ENCODE results near the gene ATG4B.
A peak's percentile ranks its signal among the peaks of the same experiment; 100 is the strongest.
"Not testable (repeated sequence)": the region's sequence is repeated elsewhere in the genome, so short reads cannot be mapped to it uniquely, and the experiment has no call there.

The ATG4B gene

DNA sequence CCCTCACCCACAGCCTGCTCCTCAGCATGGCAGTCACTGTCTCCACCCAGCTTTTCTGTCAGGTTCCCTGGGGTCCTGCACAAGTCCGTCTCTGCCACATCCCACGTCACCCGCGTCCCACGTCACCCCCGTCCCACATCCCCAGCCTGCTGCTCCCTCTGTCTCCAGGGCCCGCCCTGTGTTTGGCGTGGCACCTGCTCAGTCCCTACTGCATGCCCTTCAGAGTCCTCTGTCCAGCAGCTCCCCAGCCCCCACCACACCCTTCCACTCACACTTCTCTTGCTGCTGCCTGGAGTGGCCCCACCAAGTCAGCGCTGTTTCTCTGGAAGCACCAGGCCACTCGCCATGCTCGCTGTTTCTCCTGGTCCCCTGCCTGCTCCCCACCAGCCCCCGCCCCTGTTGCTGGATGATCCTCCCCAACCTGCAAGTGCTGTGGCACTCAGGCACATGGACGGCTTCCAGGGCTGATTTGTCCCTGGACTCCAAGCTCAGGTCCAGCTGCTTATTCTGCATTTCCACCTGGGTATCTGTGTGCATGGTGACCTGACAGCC is 18.8 kb downstream of the ATG4B start:
- no peaks in the 10 kb centered on the region for H3K4me1 ChIP-seq
- no peaks in the 10 kb centered on the region for H3K27me3 ChIP-seq (ENCODE audit: low read depth)
- no peak overlapping the region for H3K4me3 ChIP-seq
- in situ Hi-C loops (cut with MboI; ENCODE audit: low sequenced_read_pairs), result loop anchor here (25.0 kb wide), 1 partner anchor 794 kb away; the partner anchor contains the start of gene AGXT
- peaks cover 57% of the 10 kb centered on the region for H3K36me3 ChIP-seq (replicated peaks)
- no peak for DNase-seq (ENCODE audit: low spot score in 2 of 2)
- no peaks in the 10 kb centered on the region for H3K9me3 ChIP-seq

- no peaks in the 10 kb centered on the region for H3K4me1 ChIP-seq
- in situ Hi-C loops (cut with MboI; ENCODE audit: low sequenced_read_pairs), result loop anchor here (25.0 kb wide), 1 partner anchor 796 kb away; the partner anchor contains the start of gene AGXT
- no peak overlapping the region for H3K4me3 ChIP-seq
- no peaks in the 10 kb centered on the region for H3K9me3 ChIP-seq
- no peaks in the 10 kb centered on the region for H3K27me3 ChIP-seq (ENCODE audit: low read depth)
- DNase-seq (ENCODE audit: low spot score in 2 of 2), result no peak
- H3K36me3 ChIP-seq (replicated peaks), result peaks cover 42% of the 10 kb centered on the region
Measured at GRCh38 chr2:241657786-241658254, 20.3 kb downstream of the ATG4B start.

- H3K27me3 ChIP-seq (ENCODE audit: low read depth), result no peaks in the 10 kb centered on the region
- no peak overlapping the region for H3K4me3 ChIP-seq
- no peaks in the 10 kb centered on the region for H3K4me1 ChIP-seq
- H3K9me3 ChIP-seq, result no peaks in the 10 kb centered on the region
- no peak for DNase-seq (ENCODE audit: low spot score in 2 of 2)
- peaks cover 37% of the 10 kb centered on the region for H3K36me3 ChIP-seq (replicated peaks)
- in situ Hi-C loops (cut with MboI; ENCODE audit: low sequenced_read_pairs), result loop anchor here (25.0 kb wide), 1 partner anchor 796 kb away; the partner anchor contains the start of gene AGXT
Measured at GRCh38 chr2:241658296-241658695, 20.8 kb downstream of the ATG4B start.

DNA sequence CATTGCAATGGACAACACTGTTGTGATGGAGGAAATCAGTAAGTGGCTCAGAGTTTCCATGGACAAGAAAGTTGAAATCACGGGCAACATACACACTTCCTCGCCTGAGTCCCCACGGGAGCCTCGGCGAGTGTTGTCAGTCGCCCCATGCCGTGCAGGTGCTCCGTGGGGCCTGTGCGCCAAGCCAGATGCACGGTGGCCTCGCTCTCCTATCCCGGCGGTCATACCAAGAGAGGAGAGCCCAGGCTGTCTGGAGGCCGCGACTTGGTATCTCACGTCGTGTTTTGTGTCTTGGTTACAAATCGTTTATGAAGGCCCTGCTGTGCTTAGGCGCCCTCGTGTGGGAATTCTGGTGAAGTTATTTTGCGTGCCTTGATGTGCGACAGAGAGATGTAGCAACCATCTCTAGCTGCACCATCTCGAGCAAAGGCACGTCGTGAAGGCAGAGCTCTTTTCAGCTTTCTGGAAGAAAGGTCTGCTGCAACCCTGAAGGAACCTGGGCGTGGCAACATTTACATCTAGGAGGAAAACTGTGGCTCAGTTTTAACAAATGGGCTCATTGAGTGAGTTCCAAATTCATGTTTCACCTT is 21.8 kb downstream of the ATG4B start:
- H3K27me3 ChIP-seq (ENCODE audit: low read depth), result no peaks in the 10 kb centered on the region
- no peaks in the 10 kb centered on the region for H3K9me3 ChIP-seq
- H3K36me3 ChIP-seq (replicated peaks), result peaks cover 37% of the 10 kb centered on the region
- no peaks in the 10 kb centered on the region for H3K4me1 ChIP-seq
- DNase-seq (ENCODE audit: low spot score in 2 of 2), result peak; percentile 56 to 74
- in situ Hi-C loops (cut with MboI; ENCODE audit: low sequenced_read_pairs), result loop anchor here (25.0 kb wide), 1 partner anchor 797 kb away; the partner anchor contains the start of gene AGXT
- no peak overlapping the region for H3K4me3 ChIP-seq

GRCh38 chr2:241660593-241661213 is 23.2 kb downstream of the ATG4B start:
- H3K4me1 ChIP-seq, result no peaks in the 10 kb centered on the region
- no peak overlapping the region for H3K4me3 ChIP-seq
- no peak for DNase-seq (ENCODE audit: low spot score in 2 of 2)
- H3K9me3 ChIP-seq, result no peaks in the 10 kb centered on the region
- in situ Hi-C loops (cut with MboI; ENCODE audit: low sequenced_read_pairs), result loop anchor here (25.0 kb wide), 1 partner anchor 798 kb away; the partner anchor contains the start of gene AGXT
- H3K36me3 ChIP-seq (replicated peaks), result peaks cover 26% of the 10 kb centered on the region
- H3K27me3 ChIP-seq (ENCODE audit: low read depth), result no peaks in the 10 kb centered on the region

GRCh38 chr2:241662731-241663130 is 25.2 kb downstream of the ATG4B start:
- not testable (repeated sequence) for H3K9me3 ChIP-seq; H3K4me3 ChIP-seq; H3K4me1 ChIP-seq; DNase-seq (ENCODE audit: low spot score in 2 of 2); H3K27me3 ChIP-seq (ENCODE audit: low read depth)
- in situ Hi-C loops (cut with MboI; ENCODE audit: low sequenced_read_pairs), result loop anchor here (25.0 kb wide), 1 partner anchor 800 kb away; the partner anchor contains the start of gene AGXT
- peaks cover 27% of the 10 kb centered on the region for H3K36me3 ChIP-seq (replicated peaks)

GRCh38 chr2:241665731-241666440 is 28.4 kb downstream of the ATG4B start:
- Histone ChIP-seq H3K4me1 (no peaks in the 10 kb centered on the region), H3K27me3 (ENCODE audit: low read depth) (no peaks in the 10 kb centered on the region), H3K36me3 (replicated peaks) (peaks cover 12% of the 10 kb centered on the region), H3K4me3 (no peak overlapping the region), H3K9me3 (no peaks in the 10 kb centered on the region)
- DNase-seq (ENCODE audit: low spot score in 2 of 2), result no peak
- in situ Hi-C loops (cut with MboI; ENCODE audit: low sequenced_read_pairs), result loop anchor here (25.0 kb wide), 1 partner anchor 804 kb away; the partner anchor contains the start of gene AGXT

DNA sequence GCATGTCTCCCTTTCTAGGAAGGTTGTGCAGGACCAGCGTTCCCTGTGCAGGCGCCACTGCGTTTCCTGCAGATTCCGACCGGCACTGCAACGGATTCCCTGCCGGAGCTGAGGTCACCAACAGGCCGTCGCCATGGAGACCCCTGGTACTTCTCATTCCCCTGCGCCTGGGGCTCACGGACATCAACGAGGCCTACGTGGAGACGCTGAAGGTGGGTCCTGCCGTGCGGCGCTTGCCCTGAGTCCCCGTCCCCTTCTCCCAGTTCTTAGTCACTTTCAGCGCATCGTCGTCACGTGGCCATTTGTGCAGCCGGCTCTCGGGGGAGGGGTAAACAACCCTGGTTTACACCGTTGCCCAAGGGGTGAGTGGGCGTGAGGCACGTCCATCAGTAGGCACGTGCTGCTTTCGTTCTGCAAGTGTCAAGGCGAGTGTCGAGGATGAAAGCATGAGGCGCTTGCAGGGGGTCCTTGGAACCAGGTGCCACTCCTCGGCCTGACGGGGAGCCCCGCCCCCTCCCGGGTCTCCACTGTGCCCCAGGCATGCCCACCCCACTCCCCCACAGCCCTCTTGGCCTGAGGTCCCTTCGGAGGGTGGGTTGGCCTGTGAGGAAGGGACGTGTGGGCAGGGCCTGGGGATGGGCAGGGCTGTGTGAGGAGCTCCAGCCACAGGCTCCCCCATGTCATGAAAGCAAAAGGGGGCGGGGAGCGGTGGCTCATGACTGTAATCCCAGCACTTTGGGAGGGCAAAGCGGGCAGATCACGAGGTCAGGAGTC is 29.3 kb downstream of the ATG4B start:
- no peaks in the 10 kb centered on the region for H3K27me3 ChIP-seq (ENCODE audit: low read depth)
- no peaks in the 10 kb centered on the region for H3K4me1 ChIP-seq
- in situ Hi-C loops (cut with MboI; ENCODE audit: low sequenced_read_pairs), result loop anchor here (25.0 kb wide), 1 partner anchor 805 kb away; the partner anchor contains the start of gene AGXT
- no peaks in the 10 kb centered on the region for H3K9me3 ChIP-seq
- no peak for DNase-seq (ENCODE audit: low spot score in 2 of 2)
- peaks cover 12% of the 10 kb centered on the region for H3K36me3 ChIP-seq (replicated peaks)
- no peak overlapping the region for H3K4me3 ChIP-seq

GRCh38 chr2:241668354-241668753 is 30.9 kb downstream of the ATG4B start:
- Histone ChIP-seq H3K9me3 (no peaks in the 10 kb centered on the region), H3K27me3 (ENCODE audit: low read depth) (no peaks in the 10 kb centered on the region), H3K36me3 (replicated peaks) (peaks cover 12% of the 10 kb centered on the region), H3K4me3 (no peak overlapping the region), H3K4me1 (no peaks in the 10 kb centered on the region)
- DNase-seq (ENCODE audit: low spot score in 2 of 2), result no peak
- in situ Hi-C loops (cut with MboI; ENCODE audit: low sequenced_read_pairs), result loop anchor here (25.0 kb wide), 1 partner anchor 806 kb away; the partner anchor contains the start of gene AGXT

- H3K9me3 ChIP-seq, result no peaks in the 10 kb centered on the region
- no peak for DNase-seq (ENCODE audit: low spot score in 2 of 2)
- no peaks in the 10 kb centered on the region for H3K27me3 ChIP-seq (ENCODE audit: low read depth)
- H3K4me1 ChIP-seq, result no peaks in the 10 kb centered on the region
- no peak overlapping the region for H3K4me3 ChIP-seq
- in situ Hi-C loops (cut with MboI; ENCODE audit: low sequenced_read_pairs), result loop anchor here (25.0 kb wide), 1 partner anchor 807 kb away; the partner anchor contains the start of gene AGXT
- H3K36me3 ChIP-seq (replicated peaks), result peaks cover 12% of the 10 kb centered on the region
Measured at GRCh38 chr2:241668839-241669238, 31.3 kb downstream of the ATG4B start.

DNA sequence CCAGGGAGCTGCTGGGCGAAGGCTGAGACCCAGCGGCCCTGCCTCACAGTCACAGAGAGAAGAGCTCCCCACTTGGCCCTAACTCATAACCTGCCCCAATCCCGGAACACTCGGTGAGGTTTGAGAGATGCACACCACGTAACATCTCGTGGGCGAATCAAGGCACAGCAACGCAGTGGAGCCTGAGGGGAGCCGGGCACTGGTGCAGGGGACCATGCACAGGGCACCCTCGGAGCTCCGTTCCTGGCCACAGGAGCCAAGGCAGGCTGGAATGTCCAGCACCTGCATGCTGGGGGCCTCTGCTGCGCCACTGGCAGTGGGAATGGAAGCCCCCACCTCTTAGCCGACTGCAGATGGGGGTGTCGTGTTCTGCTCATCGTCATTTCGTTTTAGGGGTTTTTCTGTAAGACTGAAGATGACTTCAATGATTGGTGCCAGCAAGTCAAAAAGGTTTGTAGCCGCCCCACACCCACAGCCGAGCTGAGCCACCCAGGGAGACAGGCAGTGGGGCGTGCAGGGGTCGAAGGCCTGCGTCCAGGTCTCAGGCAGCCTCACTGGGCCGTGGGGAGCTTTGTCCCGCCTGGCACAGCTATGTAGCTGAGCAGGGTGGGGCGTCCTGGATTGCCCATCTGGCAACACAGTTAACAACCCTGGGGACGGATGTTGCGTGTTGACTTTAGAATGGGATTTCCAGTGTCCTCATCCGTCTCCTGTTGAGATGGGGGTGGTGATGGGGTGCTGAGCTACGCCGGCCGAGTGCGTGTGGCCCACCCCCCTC is 33.0 kb downstream of the ATG4B start:
- Histone ChIP-seq H3K36me3 (replicated peaks) (peaks cover 22% of the 10 kb centered on the region), H3K4me1 (no peaks in the 10 kb centered on the region), H3K27me3 (ENCODE audit: low read depth) (no peaks in the 10 kb centered on the region), H3K4me3 (no peak overlapping the region), H3K9me3 (no peaks in the 10 kb centered on the region)
- in situ Hi-C loops (cut with MboI; ENCODE audit: low sequenced_read_pairs), result loop anchor here (25.0 kb wide), 1 partner anchor 808 kb away; the partner anchor contains the start of gene AGXT
- DNase-seq (ENCODE audit: low spot score in 2 of 2), result no peak

DNA sequence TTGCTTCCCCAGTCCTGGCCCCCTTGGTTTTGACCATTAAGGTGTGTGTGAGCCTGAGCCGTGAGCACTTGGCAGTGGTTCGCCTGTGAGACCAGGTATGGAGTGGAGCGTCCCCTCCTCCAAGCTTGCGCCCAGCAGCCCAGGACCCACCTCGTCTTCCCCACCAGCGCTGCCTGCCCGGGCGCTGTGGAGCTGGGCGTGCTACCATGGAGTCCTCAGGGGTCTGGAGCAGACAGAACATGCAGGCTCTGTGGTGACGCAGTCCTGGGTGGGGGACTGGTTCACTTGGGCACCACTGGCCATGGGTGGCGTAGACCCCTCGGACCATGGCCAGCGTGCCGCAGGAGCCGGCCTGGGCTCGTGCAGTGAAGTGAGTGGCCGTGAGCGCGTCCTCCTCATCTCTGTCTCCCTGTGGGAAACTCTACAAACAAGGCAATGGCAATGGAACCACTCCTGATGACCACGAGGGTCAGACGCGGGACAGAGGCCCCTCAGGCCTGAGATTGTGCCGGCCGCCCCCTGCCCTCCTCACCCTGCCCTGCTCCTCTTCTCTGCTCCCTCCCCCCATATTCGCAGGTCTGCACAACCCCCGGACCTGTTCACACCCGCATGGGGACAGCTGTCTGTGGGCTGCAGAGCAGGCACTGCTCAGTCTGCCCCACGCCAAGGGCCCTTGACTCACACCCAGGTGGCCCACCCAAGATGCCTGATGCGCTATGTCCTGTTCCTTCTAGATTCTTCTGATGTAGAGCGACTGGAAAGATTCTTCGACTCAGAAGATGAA is 34.2 kb downstream of the ATG4B start:
- Histone ChIP-seq H3K4me1 (no peaks in the 10 kb centered on the region), H3K36me3 (replicated peaks) (peaks cover 32% of the 10 kb centered on the region), H3K4me3 (no peak overlapping the region), H3K9me3 (no peaks in the 10 kb centered on the region), H3K27me3 (ENCODE audit: low read depth) (no peaks in the 10 kb centered on the region)
- DNase-seq (ENCODE audit: low spot score in 2 of 2), result no peak
- in situ Hi-C loops (cut with MboI; ENCODE audit: low sequenced_read_pairs), result loop anchor here (25.0 kb wide), 1 partner anchor 809 kb away; the partner anchor contains the start of gene AGXT
